Subcutaneous abdominal adipose tissue (tissue), 5 donors: ENCODE results near the gene LTN1.
"Not testable (repeated sequence)": the region's sequence is repeated elsewhere in the genome, so short reads cannot be mapped to it uniquely, and the experiment has no call there.

Source experiments
- H3K27ac ChIP-seq: one replicate; pipeline ENCODE4 v1.7.0; 2013; ENCODE audit warnings: low read depth, mild to moderate bottlenecking, inconsistent platforms, low read length, moderate library complexity
- H3K27me3 ChIP-seq, 5 donors: one replicate each; pipeline ENCODE4 v1.7.0; 2013; ENCODE audit warnings: low read length in 5 of 5, inconsistent platforms in 1 of 5; ENCODE audit not compliant: control insufficient read depth in 5 of 5, insufficient read depth in 4 of 5
- H3K36me3 ChIP-seq, 5 donors: one replicate each; pipeline ENCODE4 v1.7.0; 2013; ENCODE audit warnings: low read length in 5 of 5; ENCODE audit not compliant: control insufficient read depth in 5 of 5, insufficient read depth in 5 of 5
- H3K4me1 ChIP-seq, 5 donors: one replicate each; pipeline ENCODE4 v1.7.0; 2013; ENCODE audit warnings: low read length in 5 of 5, mild to moderate bottlenecking in 3 of 5, moderate library complexity in 1 of 5; ENCODE audit not compliant: control insufficient read depth in 5 of 5, insufficient read depth in 5 of 5
- H3K4me3 ChIP-seq, 5 donors: one replicate each; pipeline ENCODE4 v1.7.0; 2013; ENCODE audit warnings: low read length in 5 of 5, low read depth in 1 of 5
- H3K9ac ChIP-seq, 5 donors: one replicate each; pipeline ENCODE4 v1.7.0; 2013; ENCODE audit warnings: low read length in 5 of 5, mild to moderate bottlenecking in 4 of 5, moderate library complexity in 3 of 5
- H3K9me3 ChIP-seq, 5 donors: one replicate each; pipeline ENCODE4 v1.7.0; 2013; ENCODE audit warnings: low read length in 5 of 5; ENCODE audit not compliant: control insufficient read depth in 5 of 5
- donor health status: healthy.
- donor health status: healthy.
- donor health status: healthy.
- donor health status: healthy.
- donor health status: healthy.

Gene LTN1

DNA sequence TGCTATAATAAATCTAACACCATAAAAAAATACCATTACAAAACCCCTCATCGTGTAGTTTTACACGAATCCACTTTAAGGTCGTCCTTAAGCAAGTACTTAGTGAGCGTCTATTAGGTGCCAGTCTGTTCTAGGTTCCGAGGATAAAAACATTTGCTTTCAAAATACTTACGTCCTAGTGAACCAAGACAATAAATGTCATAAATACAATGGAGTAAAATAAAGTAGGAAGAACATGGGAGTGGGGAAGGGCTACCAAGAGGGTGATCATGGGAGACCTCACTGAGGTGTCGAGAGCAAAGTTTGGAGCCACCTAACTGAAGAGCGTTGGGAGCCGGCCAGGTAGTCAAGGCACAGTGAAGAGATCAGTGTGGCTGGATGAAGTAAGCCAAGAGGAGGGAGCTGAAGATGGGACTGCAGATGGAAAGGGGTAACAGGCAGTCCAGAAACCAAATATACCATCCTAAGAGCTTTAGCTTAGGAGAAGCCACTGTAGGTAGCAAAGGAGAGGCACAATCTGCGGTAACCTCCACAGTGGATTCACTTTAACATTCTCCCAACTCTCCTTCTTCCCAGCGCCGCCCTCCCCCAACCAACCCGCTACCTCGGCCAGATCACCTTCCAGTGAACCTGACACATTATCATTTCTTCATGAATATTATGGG, 684 bp downstream of the LTN1 start:
- Histone ChIP-seq H3K9ac (peak overlapping the region; percentile 97 to 98 (median 98)), H3K9me3 (no peaks in the 10 kb centered on the region), H3K4me3 (peak overlapping the region; percentile 93 to 99 (median 98)), H3K27ac (peak overlapping the region; percentile 92), H3K36me3 (no peaks in the 10 kb centered on the region), H3K4me1 (peaks cover 2 to 26% (median 21%) of the 10 kb centered on the region in 5 donors), H3K27me3 (no peaks in the 10 kb centered on the region)

- not testable (repeated sequence) for H3K4me3 ChIP-seq, H3K9me3 ChIP-seq, H3K9ac ChIP-seq, H3K27ac ChIP-seq, H3K27me3 ChIP-seq
- H3K36me3 ChIP-seq: peaks cover 8 to 12% (median 11%) of the 10 kb centered on the region in 5 donors
- H3K4me1 ChIP-seq: peaks cover 2 to 25% (median 20%) of the 10 kb centered on the region in 5 donors
These were observed 4.5 kb downstream of the LTN1 start for GRCh38 chr21:28988146-28988545.

- Histone ChIP-seq H3K9me3 (no peaks in the 10 kb centered on the region), H3K27me3 (no peaks in the 10 kb centered on the region), H3K27ac (no peak overlapping the region), H3K4me1 (peaks cover 0 to 17% (median 10%) of the 10 kb centered on the region in 5 donors), H3K4me3 (no peak overlapping the region), H3K9ac (peak overlapping the region in 1 of 5 donors; percentile 31), H3K36me3 (peaks cover 19 to 26% (median 24%) of the 10 kb centered on the region in 5 donors)
These were observed 6.0 kb downstream of the LTN1 start for GRCh38 chr21:28986677-28987076.

DNA sequence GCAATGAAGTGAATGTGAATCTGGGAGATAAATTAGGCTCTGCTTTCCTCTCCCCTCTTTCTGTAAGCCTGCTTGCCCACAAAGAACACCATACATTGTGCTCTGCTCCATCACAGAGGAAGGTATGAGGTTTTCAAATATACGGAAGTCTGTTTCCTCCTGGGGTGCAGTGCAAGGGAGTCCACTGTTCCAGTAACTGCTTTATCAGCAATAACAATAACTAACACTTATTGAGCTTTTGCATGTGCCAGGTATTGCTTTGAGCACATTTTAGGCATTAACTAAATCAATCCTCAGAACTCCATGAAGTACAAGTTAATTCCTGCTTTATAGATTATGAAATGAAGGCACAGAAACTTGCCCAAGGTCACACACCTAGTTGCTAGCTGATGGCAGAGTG, 10.0 kb downstream of the LTN1 start:
- peaks cover 0 to 7% (median 3%) of the 10 kb centered on the region in 5 donors for H3K4me1 ChIP-seq
- H3K9me3 ChIP-seq: no peaks in the 10 kb centered on the region
- no peak overlapping the region for H3K4me3 ChIP-seq
- H3K36me3 ChIP-seq: peaks cover 45 to 62% (median 49%) of the 10 kb centered on the region in 5 donors
- H3K9ac ChIP-seq: peak overlapping the region in 1 of 5 donors; percentile 13
- H3K27ac ChIP-seq: no peak overlapping the region
- no peaks in the 10 kb centered on the region for H3K27me3 ChIP-seq

- H3K27ac ChIP-seq: no peak overlapping the region
- H3K9ac ChIP-seq: no peak overlapping the region
- H3K4me1 ChIP-seq: peaks cover 0 to 5% (median 0%) of the 10 kb centered on the region in 5 donors
- no peaks in the 10 kb centered on the region for H3K27me3 ChIP-seq
- H3K9me3 ChIP-seq: no peaks in the 10 kb centered on the region
- peaks cover 47 to 79% (median 52%) of the 10 kb centered on the region in 5 donors for H3K36me3 ChIP-seq
- no peak overlapping the region for H3K4me3 ChIP-seq
These were observed 13.6 kb downstream of the LTN1 start for GRCh38 chr21:28979092-28979491.

- Histone ChIP-seq H3K4me1 (peaks cover 0 to 5% (median 0%) of the 10 kb centered on the region in 5 donors), H3K27me3 (no peaks in the 10 kb centered on the region), H3K36me3 (peaks cover 26 to 56% (median 36%) of the 10 kb centered on the region in 5 donors), H3K27ac (no peak overlapping the region), H3K4me3 (no peak overlapping the region), H3K9me3 (no peaks in the 10 kb centered on the region), H3K9ac (no peak overlapping the region)
These were observed 17.3 kb downstream of the LTN1 start for GRCh38 chr21:28975397-28975796.

DNA sequence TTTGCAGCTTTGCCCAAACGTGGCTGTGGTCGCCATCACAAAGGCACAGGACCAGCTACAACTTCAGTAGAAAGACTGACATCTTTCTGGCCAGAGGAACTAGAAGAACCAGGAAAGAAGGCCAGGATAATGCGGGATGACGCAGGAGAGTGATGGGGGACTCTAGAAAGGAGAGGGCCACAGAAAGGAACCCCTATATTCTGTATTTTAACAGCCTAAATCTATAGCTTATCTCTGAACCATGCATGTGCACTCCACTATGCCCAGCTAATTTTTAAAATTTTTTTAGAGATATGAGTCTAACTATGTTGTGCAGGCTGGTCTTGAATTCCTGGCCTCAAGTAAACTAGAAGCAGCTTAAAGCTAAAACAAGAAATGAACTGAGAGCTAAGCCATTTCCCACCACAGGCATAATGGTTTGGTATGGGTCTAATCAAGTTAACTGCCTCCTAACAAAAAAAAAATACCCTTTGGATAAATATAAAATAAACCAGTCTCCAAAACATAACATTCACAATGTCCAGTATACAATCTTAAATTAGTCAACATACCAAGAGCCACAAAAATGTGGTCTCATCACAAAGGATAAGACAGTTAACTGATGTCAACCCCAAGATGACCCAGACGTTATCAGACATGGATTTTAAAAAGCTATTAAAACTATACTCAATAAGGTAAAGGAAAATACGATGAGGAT, 18.0 kb downstream of the LTN1 start:
- Histone ChIP-seq H3K4me1 (peaks cover 0 to 5% (median 0%) of the 10 kb centered on the region in 5 donors), H3K9me3 (no peaks in the 10 kb centered on the region), H3K4me3 (no peak overlapping the region), H3K27ac (no peak overlapping the region), H3K9ac (no peak overlapping the region), H3K27me3 (no peaks in the 10 kb centered on the region), H3K36me3 (peaks cover 22 to 51% (median 39%) of the 10 kb centered on the region in 5 donors)

GRCh38 chr21:28972398-28972797, 20.3 kb downstream of the LTN1 start:
- Histone ChIP-seq H3K4me1 (peaks cover 0 to 5% (median 0%) of the 10 kb centered on the region in 5 donors), H3K27me3 (no peaks in the 10 kb centered on the region), H3K9me3 (no peaks in the 10 kb centered on the region), H3K4me3 (no peak overlapping the region), H3K9ac (no peak overlapping the region), H3K27ac (no peak overlapping the region), H3K36me3 (peaks cover 27 to 50% (median 37%) of the 10 kb centered on the region in 5 donors)

GRCh38 chr21:28971171-28971570, 21.5 kb downstream of the LTN1 start:
- Histone ChIP-seq H3K27me3 (no peaks in the 10 kb centered on the region), H3K36me3 (peaks cover 36 to 52% (median 47%) of the 10 kb centered on the region in 5 donors), H3K4me1 (peaks cover 0 to 5% (median 0%) of the 10 kb centered on the region in 5 donors), H3K27ac (no peak overlapping the region), H3K4me3 (no peak overlapping the region), H3K9me3 (no peaks in the 10 kb centered on the region), H3K9ac (no peak overlapping the region)

DNA sequence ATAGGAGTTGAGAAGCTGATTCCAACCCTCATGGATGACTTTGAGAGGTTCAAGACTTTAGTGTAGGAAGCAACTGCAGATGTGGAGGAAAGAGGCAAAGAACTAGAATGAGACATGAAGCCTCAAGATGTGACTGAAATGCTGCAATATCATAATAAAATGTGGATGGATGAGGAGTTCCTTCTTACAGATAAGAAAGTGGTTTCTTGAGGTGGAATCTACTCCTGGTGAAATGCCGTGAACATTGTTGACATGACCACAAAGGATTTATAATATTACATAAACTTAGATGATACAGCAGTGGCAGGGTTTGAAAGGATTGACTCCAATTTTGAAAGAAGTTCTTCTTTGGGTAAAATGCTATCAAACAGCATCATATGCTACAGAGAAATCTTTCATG, 28.8 kb downstream of the LTN1 start:
- no peak overlapping the region for H3K9ac ChIP-seq
- H3K27ac ChIP-seq: no peak overlapping the region
- H3K4me1 ChIP-seq: peaks cover 0 to 10% (median 0%) of the 10 kb centered on the region in 5 donors
- H3K9me3 ChIP-seq: no peaks in the 10 kb centered on the region
- H3K36me3 ChIP-seq: peaks cover 41 to 74% (median 54%) of the 10 kb centered on the region in 5 donors
- H3K4me3 ChIP-seq: no peak overlapping the region
- H3K27me3 ChIP-seq: no peaks in the 10 kb centered on the region
